ENCODE measurements around the gene CFAP57.

DNA sequence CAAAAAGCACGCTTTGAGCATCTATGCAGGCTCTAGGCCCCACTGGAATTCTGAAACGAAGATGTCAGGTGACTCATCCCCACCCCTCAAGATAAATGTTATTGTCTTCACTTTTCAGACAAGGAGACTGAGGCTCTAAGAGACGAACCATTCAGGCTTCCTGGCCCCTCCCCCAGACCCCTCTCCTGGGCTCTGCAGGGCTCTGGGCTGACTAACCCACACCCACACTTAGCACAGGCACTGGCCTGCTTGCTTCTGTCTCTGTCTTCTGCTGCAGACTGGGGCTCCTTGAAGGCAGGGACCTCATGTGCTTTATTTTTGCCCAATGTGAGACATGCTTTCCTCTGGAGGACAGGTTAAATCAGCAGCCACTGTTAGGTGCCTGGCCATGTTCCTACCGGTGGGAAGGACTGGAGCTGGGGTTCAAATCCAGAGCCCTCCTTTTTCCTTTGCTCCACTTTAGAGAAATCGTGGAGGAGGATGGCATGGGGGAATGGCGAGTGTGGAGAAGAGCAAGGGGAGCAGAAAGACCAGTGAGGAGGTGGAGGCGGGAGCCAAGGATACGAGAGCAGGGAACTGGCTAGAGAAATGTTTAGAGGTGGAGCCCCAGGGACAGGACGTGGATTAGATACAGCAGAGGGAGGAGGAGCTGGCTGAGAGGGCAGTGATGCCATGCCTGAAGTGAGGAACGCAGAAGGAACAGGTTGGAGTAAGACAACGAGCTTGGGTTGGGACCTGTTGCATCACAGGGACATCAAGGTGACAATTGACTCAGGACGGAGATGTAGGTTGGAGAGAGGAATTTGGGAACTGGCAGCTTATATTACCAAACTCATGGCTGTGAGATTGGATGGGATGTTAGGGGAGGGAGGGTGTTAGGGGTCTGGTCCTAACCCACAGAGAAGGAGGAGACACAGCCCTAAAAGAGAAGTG, 99.3 kb downstream of the CFAP57 start:
- TF ChIP-seq, protein P1, sequence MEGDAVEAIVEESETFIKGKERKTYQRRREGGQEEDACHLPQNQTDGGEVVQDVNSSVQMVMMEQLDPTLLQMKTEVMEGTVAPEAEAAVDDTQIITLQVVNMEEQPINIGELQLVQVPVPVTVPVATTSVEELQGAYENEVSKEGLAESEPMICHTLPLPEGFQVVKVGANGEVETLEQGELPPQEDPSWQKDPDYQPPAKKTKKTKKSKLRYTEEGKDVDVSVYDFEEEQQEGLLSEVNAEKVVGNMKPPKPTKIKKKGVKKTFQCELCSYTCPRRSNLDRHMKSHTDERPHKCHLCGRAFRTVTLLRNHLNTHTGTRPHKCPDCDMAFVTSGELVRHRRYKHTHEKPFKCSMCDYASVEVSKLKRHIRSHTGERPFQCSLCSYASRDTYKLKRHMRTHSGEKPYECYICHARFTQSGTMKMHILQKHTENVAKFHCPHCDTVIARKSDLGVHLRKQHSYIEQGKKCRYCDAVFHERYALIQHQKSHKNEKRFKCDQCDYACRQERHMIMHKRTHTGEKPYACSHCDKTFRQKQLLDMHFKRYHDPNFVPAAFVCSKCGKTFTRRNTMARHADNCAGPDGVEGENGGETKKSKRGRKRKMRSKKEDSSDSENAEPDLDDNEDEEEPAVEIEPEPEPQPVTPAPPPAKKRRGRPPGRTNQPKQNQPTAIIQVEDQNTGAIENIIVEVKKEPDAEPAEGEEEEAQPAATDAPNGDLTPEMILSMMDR (IDR thresholded peaks at IDR 0.05; ENCODE audit: poor library complexity, severe bottlenecking): no peak
- no peak for TF ChIP-seq RAD21 (conservative IDR thresholded peaks at IDR 0.05)
- no peak for TF ChIP-seq EZH2 (IDR thresholded peaks at IDR 0.05; ENCODE audit: borderline replicate concordance, insufficient read depth, low read length, poor library complexity, severe bottlenecking)
- TF ChIP-seq, protein P2, sequence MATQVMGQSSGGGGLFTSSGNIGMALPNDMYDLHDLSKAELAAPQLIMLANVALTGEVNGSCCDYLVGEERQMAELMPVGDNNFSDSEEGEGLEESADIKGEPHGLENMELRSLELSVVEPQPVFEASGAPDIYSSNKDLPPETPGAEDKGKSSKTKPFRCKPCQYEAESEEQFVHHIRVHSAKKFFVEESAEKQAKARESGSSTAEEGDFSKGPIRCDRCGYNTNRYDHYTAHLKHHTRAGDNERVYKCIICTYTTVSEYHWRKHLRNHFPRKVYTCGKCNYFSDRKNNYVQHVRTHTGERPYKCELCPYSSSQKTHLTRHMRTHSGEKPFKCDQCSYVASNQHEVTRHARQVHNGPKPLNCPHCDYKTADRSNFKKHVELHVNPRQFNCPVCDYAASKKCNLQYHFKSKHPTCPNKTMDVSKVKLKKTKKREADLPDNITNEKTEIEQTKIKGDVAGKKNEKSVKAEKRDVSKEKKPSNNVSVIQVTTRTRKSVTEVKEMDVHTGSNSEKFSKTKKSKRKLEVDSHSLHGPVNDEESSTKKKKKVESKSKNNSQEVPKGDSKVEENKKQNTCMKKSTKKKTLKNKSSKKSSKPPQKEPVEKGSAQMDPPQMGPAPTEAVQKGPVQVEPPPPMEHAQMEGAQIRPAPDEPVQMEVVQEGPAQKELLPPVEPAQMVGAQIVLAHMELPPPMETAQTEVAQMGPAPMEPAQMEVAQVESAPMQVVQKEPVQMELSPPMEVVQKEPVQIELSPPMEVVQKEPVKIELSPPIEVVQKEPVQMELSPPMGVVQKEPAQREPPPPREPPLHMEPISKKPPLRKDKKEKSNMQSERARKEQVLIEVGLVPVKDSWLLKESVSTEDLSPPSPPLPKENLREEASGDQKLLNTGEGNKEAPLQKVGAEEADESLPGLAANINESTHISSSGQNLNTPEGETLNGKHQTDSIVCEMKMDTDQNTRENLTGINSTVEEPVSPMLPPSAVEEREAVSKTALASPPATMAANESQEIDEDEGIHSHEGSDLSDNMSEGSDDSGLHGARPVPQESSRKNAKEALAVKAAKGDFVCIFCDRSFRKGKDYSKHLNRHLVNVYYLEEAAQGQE (IDR thresholded peaks at IDR 0.05; ENCODE audit: borderline replicate concordance): no peak
- no peak for TF ChIP-seq POLR2AphosphoS5 (IDR thresholded peaks at IDR 0.05)
- TF ChIP-seq SMC3 (conservative IDR thresholded peaks at IDR 0.05; ENCODE audit: poor library complexity): no peak
- TF ChIP-seq MXI1 (conservative IDR thresholded peaks at IDR 0.05; ENCODE audit: poor library complexity, severe bottlenecking): no peak
- TF ChIP-seq EP300 (conservative IDR thresholded peaks at IDR 0.05; ENCODE audit: poor library complexity, severe bottlenecking): no peak

Measured in neural cell (in vitro differentiated cells).